Myocyte (in vitro differentiated cells): ENCODE results near the gene CMIP. TPM values are rescaled to one million over a fixed set of nuclear protein-coding genes. Genes with fewer than 3 reads are reported as not detected.

ENCODE experiments used
- DNase-seq: peaks from one replicate; pipeline ENCODE4 v3.0.0-alpha.2; 2012; ENCODE audit warnings: low read depth
- total RNA-seq: library from RNA; depleted of rRNA; stranded (reverse); fragments of >200 nt; gene quantifications from 2 replicates; pipeline ENCODE4 v1.2.3, GENCODE V29; 2014

CMIP gene
- total RNA-seq, 1 donor from 2014 or later, result 13.5 TPM

DNA sequence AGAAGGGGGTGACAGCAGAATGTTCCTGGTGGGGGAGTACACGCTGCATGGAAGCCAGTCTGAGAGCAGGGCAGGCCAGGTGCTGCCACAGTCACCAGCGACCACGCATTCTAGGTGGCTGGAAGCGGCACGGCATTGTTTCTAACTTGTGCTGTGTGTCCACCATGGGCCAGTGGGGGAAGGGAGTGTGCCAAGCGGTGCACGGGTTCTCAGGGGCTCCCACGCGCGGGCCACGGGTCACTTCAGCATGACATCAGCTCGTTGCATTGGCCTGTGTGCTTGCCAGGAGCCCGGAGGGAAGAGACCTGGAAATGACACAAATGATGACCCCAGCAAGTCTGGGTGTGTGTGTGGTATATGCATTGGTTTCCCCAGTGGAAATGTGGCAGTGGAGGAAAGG, 169.6 kb downstream of the CMIP start:
- DNase-seq, result no peak

GRCh38 chr16:81614654-81615359, 170.2 kb downstream of the CMIP start:
- no peak for DNase-seq

GRCh38 chr16:81615411-81615810, 170.8 kb downstream of the CMIP start:
- no peak for DNase-seq

- no peak for DNase-seq
Observed at GRCh38 chr16:81615833-81616232, 171.2 kb downstream of the CMIP start.

DNA sequence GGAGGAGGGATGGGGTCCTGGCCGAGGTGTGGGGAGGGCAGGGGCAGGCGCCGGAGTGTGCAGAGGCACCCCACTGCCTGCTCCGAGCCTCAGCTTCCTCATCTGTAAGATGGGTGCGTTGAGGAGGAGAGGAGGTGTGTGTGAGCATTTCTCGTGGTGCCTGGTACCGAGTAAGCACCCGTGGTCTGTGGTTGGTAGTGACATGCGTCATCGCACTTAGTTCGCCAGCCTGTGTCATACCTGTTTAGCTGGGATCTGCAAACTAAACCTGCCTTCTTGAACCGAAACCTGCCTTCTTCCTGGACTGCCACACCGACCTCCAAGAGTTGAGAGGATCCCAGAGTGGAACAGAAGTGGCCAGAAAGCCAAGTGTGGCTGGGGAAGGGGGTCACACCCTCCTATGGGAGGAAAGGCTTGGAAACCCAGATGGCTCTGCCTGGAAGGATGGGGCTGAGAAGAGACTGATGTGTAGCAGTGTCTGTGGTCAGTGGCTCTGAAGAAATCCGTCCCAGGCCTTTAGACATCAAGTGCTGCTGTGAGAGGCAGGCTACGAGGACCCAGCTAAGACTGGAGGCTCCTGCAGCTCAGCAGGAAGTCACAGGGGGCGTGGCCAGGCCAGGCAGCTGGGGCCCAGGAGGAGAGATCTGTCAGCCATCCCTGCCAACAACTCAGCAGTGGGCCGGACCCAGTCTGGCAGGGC, 171.9 kb downstream of the CMIP start:
- DNase-seq, result peak; percentile 60

DNA sequence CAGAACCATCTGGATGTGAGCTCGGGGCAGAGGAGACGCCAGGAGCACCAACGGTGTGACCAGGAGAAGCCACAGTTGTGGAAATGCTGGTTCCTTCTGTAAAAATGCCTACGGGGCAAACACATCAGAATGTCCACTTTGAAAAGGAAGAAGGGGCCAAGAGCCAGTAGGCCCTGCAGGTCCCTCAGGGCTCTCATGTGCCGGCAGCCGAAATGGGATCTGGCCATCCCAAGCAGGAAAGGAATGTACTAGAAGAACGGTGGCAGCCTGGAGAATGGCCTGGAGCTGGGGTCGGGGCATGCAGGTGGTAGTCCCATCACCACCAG, 172.4 kb downstream of the CMIP start:
- DNase-seq, result no peak

DNA sequence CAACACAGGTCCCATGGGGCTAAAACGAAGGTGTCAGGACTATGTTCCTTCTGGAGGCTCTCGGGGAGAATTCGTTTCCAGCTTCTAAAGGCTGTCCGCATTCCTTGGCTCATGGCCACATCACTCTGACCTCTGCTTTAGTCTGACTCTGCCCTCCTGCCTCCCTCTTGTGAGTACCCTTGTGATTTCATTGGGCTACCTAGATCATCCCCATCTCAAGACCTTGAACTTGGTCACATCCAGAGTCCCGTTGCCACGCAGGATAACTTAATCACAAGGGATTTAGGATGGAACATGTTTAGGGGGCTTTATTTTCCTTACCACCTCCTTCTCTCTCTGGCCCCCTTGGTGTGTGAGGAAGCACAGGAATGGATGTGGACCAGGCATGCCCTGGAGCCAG, 173.6 kb downstream of the CMIP start:
- DNase-seq, result no peak

GRCh38 chr16:81618661-81619060, 174.1 kb downstream of the CMIP start:
- no peak for DNase-seq

DNA sequence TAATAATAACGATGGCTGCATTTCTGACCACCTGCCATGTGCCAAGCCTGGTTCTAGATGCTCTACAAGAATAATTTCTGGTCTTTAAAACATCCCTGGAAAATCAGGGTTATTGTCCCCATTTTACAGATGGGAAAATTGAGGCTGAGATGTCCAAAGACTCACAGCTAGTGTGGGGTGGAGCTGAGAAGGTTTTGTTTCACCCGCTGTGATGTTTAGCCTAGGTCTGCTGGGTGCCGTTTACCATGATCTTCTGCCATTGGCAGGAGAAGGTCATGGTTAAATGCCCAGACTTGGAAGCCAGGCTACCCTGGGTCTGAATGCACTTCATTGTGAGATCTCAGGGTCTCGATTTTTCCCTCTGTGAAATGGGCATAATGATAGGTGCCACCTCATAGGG, 175.4 kb downstream of the CMIP start:
- no peak for DNase-seq

DNA sequence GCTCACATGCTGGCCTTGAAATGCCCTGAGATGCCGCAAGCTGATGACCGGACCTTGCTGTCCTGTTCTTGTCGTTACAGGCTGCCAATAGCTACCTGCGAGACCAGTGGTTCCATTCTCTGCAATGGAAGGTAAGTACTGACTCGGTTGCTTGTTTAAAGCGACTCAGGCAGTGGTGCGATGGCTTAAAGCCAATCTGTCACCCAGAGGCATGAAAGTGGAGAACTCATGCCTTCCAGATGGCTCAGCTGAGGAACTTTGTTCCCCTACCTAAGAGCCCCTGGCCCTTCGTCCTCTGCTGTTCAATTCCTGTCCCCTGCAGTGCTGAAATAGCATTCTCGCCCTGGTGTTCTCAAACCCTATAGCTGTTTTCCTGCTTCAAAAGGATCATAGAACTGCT, 176.2 kb downstream of the CMIP start:
- DNase-seq, result no peak

- DNase-seq, result no peak
Observed at GRCh38 chr16:81621496-81621895, 176.9 kb downstream of the CMIP start.

GRCh38 chr16:81623365-81624102, 178.9 kb downstream of the CMIP start:
- peak; percentile 75 for DNase-seq

DNA sequence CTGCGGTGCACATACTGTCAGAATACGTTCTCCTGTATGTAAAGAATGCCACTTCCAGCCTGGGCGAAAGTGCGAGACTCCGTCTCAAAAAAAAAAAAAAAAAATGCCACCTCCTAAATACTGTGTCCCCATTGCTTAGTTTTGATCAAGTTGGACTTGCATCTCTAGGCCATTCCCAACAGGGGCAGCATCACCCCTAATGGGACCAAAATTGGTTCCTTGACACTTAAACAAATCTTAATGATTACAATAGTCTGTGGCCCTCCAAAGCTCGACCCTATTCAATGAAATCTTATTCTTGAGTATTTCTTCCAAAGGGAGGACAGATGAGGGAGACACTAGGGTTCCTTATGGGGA, 179.8 kb downstream of the CMIP start:
- no peak for DNase-seq

GRCh38 chr16:81624760-81625543, 180.3 kb downstream of the CMIP start:
- peak; percentile 62 for DNase-seq

DNA sequence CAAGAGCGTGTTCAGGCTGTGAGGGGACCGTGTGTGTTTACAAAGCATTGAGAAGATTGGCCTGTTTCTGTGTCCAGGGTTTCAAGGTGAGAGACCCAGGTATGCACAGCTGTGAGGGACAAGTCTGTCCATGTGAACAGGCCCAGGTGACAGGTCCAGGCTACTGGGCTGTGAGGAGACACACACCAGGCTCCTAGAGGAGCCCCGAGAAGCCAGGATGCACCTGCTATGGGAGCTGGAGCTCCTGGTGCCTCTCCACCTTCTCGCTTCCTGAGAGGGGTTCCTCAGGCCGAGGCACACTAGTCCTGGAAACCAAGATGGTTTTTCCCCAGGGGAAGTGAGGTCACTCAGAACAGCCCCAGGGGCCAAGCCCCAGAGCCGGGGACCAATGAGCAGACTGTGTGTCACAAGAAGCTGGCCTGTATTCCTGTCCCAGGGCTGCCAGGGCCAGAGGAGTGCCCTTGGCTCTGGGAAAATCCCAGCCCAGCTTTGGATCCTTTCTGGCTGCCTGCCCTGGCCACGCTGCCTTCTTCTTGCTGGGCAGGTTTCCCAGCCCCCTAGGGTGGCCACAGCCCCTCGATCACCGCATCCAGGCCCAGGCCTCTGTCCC, 181.0 kb downstream of the CMIP start:
- DNase-seq, result peak; percentile 69

- no peak for DNase-seq
Observed at GRCh38 chr16:81626181-81626674, 181.6 kb downstream of the CMIP start.

GRCh38 chr16:81627024-81627423, 182.4 kb downstream of the CMIP start:
- no peak for DNase-seq

DNA sequence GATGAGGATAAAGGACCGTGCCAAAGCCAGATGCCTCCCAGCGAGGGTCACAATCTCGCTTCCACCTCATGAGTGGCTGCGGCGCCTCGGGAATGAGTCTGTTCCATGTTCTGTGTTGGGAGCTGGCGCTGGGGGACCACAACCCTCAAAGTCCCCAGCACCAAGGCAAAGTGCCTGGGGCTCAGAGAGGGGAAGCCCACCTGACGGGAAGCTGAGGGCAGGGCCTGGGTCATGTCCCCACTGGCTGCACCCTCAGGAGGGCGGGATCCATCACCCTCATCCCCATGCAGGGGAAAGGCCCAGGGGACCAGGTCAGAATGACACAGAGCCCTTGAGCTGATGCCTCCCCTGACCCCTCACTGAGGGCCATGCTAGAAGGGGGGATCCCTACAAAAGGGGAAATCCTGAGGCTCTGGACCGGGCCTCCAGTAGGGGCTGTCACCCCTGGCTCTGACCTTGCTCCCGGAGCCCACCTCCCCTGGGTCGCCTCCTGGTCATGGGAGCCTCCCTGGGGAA, 183.2 kb downstream of the CMIP start:
- DNase-seq, result no peak

DNA sequence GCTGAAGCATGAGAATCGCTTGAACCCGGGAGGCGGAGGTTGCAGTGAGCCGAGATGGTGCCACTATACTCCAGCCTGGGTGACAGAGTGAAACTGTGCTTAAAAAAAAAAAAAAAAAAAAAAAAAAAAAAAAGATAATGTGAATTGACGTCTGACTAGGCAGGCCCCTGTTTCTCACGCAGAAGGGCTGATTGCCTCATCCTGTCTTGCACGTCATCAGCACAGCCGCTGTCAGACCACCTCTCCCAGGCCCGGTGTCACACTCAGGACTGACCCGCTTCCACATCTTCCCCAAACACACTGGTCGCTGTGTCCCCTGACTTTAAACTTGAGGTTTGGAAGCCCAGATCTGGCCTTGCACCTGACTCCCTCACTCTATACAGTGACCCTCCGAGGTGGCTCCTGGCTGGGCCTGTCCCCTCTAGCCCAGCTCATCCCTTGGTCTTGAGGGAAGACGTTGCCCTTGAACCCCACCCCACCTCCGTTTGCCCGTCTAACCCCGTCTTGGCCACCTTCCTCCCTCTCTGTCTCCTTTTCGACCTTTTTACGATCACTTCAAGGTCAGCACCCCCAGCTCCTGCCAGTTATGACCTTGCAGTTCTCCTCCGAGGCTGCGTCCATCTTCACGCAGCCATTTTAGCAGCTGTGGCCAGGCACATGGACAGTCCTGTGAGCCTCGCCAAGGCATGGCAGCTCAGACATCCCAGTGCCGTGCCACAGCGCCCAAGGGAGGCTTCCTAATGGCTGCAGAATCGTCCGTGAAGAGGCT, 184.6 kb downstream of the CMIP start:
- DNase-seq, result no peak
